Measurements from ENCODE around the gene MUC20.

Gene MUC20

DNA sequence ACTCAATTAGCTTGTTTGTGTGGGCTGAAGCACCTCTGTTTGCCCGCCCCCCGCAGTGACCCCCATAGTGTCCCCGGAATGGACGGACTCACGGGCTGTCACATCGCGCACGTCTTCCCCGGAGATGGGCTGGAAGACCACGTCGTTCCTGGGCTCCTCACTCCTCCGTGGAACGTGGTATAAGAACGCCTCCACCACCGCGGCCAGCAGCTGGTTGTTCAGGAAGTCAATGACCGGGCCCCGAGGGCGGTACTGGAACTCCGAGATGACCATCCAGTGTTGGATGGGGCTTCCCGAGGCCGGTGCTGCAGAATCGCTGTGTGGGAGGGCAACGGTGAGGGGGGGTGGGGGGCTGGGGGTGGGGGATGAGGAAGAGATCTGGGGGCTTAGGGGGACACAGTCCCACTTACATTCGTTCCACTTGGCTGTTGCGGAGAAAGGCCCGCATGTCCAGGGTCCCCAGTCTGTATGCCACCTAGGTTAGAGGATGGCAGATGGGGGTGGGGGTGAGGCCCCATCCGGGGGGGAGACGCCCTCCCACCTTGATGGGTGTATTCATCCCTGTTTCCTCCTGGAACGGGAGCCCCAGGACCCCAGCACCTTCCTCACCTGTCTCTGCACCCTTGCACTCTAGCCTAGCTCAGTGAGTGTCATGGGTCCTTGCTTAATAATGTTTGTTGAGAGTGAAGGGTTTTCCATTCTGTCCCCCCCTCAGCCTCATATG lies 30.2 kb downstream of the MUC20 start:
- H3K27me3 ChIP-seq (ENCODE audit: control insufficient read depth, insufficient read depth, low read length): no peaks in the 10 kb centered on the region; the same call in 1 of the 2 replicates
- H3K36me3 ChIP-seq (ENCODE audit: control insufficient read depth, insufficient read depth, low read length): no peaks in the 10 kb centered on the region
- no peak overlapping the region for H3K27ac ChIP-seq (ENCODE audit: low read length)
- DNase-seq (ENCODE audit: low read depth, low spot score): no peak
- WGBS (ENCODE audit: insufficient coverage, insufficient read length): no CpG with 5 or more reads among the region's 30 CpGs
- no peaks in the 10 kb centered on the region for H3K4me1 ChIP-seq (ENCODE audit: control insufficient read depth, insufficient read depth, low read length)
- no peak overlapping the region for H3K4me3 ChIP-seq (ENCODE audit: low read length)
- no peaks in the 10 kb centered on the region for H3K9me3 ChIP-seq (ENCODE audit: control insufficient read depth, insufficient read depth, low read length)

DNA sequence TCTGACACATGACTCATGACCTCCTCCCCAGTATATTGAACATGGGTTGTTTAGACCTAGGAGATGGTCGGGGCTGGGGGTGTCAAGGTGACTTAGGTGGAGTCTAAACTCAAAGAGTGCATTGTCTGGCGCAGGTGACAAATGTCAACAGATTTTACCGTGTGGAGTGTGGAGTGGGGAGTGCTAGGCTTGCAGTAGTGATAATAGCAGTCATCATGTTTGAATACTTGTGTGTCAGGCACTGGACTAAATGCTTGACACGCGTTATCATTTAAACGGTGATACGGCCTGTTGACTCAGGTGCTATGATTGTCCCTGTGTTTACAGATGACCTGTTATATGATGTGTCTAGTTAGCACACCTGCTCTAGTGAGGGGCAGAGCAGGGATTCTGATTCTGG lies 30.8 kb downstream of the MUC20 start:
- WGBS (ENCODE audit: insufficient coverage, insufficient read length): no CpG with 5 or more reads among the region's 7 CpGs
- H3K36me3 ChIP-seq (ENCODE audit: control insufficient read depth, insufficient read depth, low read length): no peaks in the 10 kb centered on the region

DNA sequence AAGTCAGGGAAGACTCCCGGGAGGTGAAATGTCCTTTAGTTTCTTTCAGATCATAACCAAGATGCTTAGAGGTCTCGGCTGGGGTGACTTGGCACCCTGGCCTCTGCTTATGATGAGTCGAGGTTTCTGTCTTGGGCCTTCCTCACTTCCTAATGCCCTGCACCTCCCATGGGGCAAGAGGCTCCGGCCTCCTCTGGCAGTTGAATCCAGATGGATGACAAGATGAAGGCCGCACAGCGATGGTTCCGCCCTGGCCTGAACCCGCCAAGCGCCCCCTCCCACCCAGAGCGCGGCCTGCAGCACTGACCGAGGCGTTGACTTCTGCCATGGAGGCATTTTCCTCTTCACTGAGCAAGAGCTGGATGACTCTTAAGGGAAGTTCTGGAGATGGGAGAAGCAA lies 31.3 kb downstream of the MUC20 start:
- Histone ChIP-seq H3K36me3 (ENCODE audit: control insufficient read depth, insufficient read depth, low read length) (no peaks in the 10 kb centered on the region), H3K27ac (ENCODE audit: low read length) (no peak overlapping the region), H3K4me1 (ENCODE audit: control insufficient read depth, insufficient read depth, low read length) (no peaks in the 10 kb centered on the region), H3K4me3 (ENCODE audit: low read length) (no peak overlapping the region), H3K27me3 (ENCODE audit: control insufficient read depth, insufficient read depth, low read length) (no peaks in the 10 kb centered on the region; the same call in 1 of the 2 replicates), H3K9me3 (ENCODE audit: control insufficient read depth, insufficient read depth, low read length) (no peaks in the 10 kb centered on the region)
- WGBS (ENCODE audit: insufficient coverage, insufficient read length): no CpG with 5 or more reads among the region's 13 CpGs
- DNase-seq (ENCODE audit: low read depth, low spot score): no peak

More for the DNA sequence above, 30.8 kb downstream of the MUC20 start:
- Histone ChIP-seq H3K27me3 (ENCODE audit: control insufficient read depth, insufficient read depth, low read length) (no peaks in the 10 kb centered on the region; the same call in 1 of the 2 replicates), H3K4me3 (ENCODE audit: low read length) (no peak overlapping the region), H3K9me3 (ENCODE audit: control insufficient read depth, insufficient read depth, low read length) (no peaks in the 10 kb centered on the region), H3K27ac (ENCODE audit: low read length) (no peak overlapping the region), H3K4me1 (ENCODE audit: control insufficient read depth, insufficient read depth, low read length) (no peaks in the 10 kb centered on the region)
- DNase-seq (ENCODE audit: low read depth, low spot score): no peak

DNA sequence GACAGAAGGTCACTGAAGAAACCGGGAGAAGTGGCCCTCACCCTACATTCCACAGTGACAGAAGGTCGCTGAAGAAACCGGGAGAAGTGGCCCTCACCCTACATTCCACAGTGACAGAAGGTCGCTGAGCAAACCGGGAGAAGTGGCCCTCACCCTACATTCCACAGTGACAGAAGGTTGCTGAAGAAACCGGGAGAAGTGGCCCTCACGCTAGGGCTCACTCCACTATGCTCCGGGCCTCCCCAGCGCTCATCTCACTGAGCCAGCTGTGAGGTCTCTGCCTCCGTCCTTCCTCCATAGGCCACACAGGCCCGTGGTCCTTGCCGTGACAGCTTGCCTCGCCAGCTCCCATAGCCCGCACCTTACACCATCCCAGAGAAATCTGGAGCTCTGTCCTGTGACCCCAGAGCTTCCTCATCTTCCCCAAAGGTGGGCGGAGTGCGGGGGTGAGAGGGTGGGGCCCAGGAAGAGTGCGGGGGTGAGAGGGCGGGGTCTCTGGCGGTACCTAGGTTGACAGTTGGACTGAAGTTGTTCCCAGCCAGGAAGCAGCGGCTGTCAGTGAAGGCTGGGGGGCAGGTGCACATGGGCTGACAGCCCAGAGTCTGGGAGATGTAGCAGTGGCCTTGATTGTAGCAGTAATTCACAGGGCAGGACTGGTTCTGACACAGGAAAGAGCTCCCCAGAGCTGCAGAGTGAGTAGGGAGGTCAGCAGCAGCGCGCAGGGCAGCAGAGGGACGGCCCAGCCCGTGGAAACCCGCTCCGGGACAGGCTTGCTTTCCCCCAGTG lies 32.0 kb downstream of the MUC20 start:
- Histone ChIP-seq H3K9me3 (ENCODE audit: control insufficient read depth, insufficient read depth, low read length) (no peaks in the 10 kb centered on the region), H3K36me3 (ENCODE audit: control insufficient read depth, insufficient read depth, low read length) (no peaks in the 10 kb centered on the region), H3K4me1 (ENCODE audit: control insufficient read depth, insufficient read depth, low read length) (no peaks in the 10 kb centered on the region), H3K27me3 (ENCODE audit: control insufficient read depth, insufficient read depth, low read length) (no peaks in the 10 kb centered on the region), H3K27ac (ENCODE audit: low read length) (no peak overlapping the region), H3K4me3 (ENCODE audit: low read length) (no peak overlapping the region)
- no peak for DNase-seq (ENCODE audit: low read depth, low spot score)
- no CpG with 5 or more reads among the region's 26 CpGs for WGBS (ENCODE audit: insufficient coverage, insufficient read length)

DNA sequence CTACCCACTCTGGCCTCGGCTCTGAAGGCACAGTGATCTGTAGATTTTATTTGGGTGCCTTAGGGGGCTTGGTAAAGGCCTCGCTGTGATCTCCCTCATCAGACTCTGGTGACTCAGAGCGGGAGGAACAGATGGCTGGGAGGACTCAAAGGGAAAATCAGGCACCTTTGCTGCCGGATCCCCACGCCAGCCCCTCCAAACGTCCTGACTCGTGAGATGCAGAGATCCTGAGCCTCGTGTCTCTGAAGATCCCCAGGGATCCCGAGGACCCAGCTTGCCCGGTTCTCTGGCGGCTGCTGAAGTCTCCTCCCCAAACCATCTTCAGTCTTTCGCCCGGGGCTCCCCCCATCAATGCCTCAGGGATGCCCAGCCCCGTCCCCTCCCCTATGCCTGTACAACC lies 32.8 kb downstream of the MUC20 start:
- no peaks in the 10 kb centered on the region for H3K4me1 ChIP-seq (ENCODE audit: control insufficient read depth, insufficient read depth, low read length)
- H3K27me3 ChIP-seq (ENCODE audit: control insufficient read depth, insufficient read depth, low read length): no peaks in the 10 kb centered on the region
- no peaks in the 10 kb centered on the region for H3K9me3 ChIP-seq (ENCODE audit: control insufficient read depth, insufficient read depth, low read length)
- WGBS (ENCODE audit: insufficient coverage, insufficient read length): no CpG with 5 or more reads among the region's 14 CpGs
- H3K27ac ChIP-seq (ENCODE audit: low read length): no peak overlapping the region
- no peak overlapping the region for H3K4me3 ChIP-seq (ENCODE audit: low read length)
- no peak for DNase-seq (ENCODE audit: low read depth, low spot score)
- H3K36me3 ChIP-seq (ENCODE audit: control insufficient read depth, insufficient read depth, low read length): no peaks in the 10 kb centered on the region

DNA sequence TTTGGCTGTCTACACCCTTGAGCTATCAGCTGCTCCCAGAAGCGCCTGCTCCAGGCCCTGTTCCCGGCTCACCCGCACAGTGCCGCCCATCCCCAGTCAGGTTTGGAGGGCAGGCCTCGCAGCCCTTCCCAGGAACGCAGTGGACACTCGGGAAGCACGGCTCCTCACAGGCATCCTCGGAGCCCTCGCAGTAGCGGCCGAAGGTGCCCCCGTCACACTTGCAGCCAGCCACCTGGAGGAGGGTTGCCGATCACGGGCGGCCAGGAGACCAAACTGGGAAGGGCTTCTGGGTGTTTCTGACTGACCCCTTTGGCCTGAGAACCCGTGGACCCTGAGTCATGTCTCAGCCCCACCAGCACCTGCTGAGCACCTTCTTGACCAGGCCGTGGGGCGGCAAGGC lies 33.4 kb downstream of the MUC20 start:
- no peaks in the 10 kb centered on the region for H3K4me1 ChIP-seq (ENCODE audit: control insufficient read depth, insufficient read depth, low read length)
- no peak for DNase-seq (ENCODE audit: low read depth, low spot score)
- H3K27me3 ChIP-seq (ENCODE audit: control insufficient read depth, insufficient read depth, low read length): no peaks in the 10 kb centered on the region
- H3K9me3 ChIP-seq (ENCODE audit: control insufficient read depth, insufficient read depth, low read length): no peaks in the 10 kb centered on the region
- H3K4me3 ChIP-seq (ENCODE audit: low read length): no peak overlapping the region
- H3K27ac ChIP-seq (ENCODE audit: low read length): no peak overlapping the region
- WGBS (ENCODE audit: insufficient coverage, insufficient read length): no CpG with 5 or more reads among the region's 19 CpGs
- no peaks in the 10 kb centered on the region for H3K36me3 ChIP-seq (ENCODE audit: control insufficient read depth, insufficient read depth, low read length)

DNA sequence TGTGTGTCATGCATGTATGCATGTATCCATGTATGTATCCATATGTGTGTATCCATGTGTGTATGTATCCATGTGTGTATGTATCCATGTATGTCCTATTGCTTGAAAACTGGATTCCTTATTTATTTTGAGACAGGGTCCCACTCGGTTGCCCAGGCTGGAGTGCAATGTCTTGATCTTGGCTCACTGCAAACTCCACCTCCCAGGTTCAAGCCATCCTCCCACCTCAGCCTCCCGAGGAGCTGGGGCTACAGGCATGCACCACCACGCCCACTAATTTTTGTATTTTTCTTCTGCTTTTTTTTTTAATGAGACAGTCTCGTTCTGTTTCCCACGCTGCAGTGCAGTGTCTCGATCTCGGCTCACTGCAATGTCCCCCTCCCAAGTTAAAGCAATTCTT lies 34.1 kb downstream of the MUC20 start:
- Histone ChIP-seq H3K36me3 (ENCODE audit: control insufficient read depth, insufficient read depth, low read length) (no peaks in the 10 kb centered on the region), H3K4me1 (ENCODE audit: control insufficient read depth, insufficient read depth, low read length) (no peaks in the 10 kb centered on the region), H3K27me3 (ENCODE audit: control insufficient read depth, insufficient read depth, low read length) (no peaks in the 10 kb centered on the region), H3K9me3 (ENCODE audit: control insufficient read depth, insufficient read depth, low read length) (no peaks in the 10 kb centered on the region), H3K27ac (ENCODE audit: low read length) (no peak overlapping the region), H3K4me3 (ENCODE audit: low read length) (no peak overlapping the region)
- WGBS (ENCODE audit: insufficient coverage, insufficient read length): no CpG with 5 or more reads among the region's 7 CpGs
- no peak for DNase-seq (ENCODE audit: low read depth, low spot score)

DNA sequence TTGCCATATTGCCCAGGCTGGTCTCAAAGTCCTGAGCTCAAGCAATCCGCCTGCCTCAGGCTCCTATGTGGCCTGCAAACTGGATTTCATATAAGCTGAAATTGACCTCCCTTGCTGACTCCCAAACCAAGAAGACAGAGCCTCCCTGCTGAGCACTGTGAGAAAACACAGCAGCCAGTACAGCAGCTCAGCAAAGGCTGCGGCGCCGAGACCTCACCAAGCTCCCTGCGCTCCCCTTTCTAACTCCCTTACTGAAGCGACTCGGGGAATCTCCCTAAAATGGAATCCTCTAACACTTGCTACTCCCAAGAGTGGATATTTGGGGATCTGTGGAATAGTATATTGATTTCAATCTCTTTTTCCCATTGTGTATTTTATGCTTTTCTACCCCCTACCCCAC lies 34.6 kb downstream of the MUC20 start:
- no peaks in the 10 kb centered on the region for H3K4me1 ChIP-seq (ENCODE audit: control insufficient read depth, insufficient read depth, low read length)
- H3K9me3 ChIP-seq (ENCODE audit: control insufficient read depth, insufficient read depth, low read length): no peaks in the 10 kb centered on the region
- no peaks in the 10 kb centered on the region for H3K36me3 ChIP-seq (ENCODE audit: control insufficient read depth, insufficient read depth, low read length)
- WGBS (ENCODE audit: insufficient coverage, insufficient read length): no CpG with 5 or more reads among the region's 7 CpGs
- no peak overlapping the region for H3K4me3 ChIP-seq (ENCODE audit: low read length)
- no peak for DNase-seq (ENCODE audit: low read depth, low spot score)
- H3K27ac ChIP-seq (ENCODE audit: low read length): no peak overlapping the region
- no peaks in the 10 kb centered on the region for H3K27me3 ChIP-seq (ENCODE audit: control insufficient read depth, insufficient read depth, low read length)

DNA sequence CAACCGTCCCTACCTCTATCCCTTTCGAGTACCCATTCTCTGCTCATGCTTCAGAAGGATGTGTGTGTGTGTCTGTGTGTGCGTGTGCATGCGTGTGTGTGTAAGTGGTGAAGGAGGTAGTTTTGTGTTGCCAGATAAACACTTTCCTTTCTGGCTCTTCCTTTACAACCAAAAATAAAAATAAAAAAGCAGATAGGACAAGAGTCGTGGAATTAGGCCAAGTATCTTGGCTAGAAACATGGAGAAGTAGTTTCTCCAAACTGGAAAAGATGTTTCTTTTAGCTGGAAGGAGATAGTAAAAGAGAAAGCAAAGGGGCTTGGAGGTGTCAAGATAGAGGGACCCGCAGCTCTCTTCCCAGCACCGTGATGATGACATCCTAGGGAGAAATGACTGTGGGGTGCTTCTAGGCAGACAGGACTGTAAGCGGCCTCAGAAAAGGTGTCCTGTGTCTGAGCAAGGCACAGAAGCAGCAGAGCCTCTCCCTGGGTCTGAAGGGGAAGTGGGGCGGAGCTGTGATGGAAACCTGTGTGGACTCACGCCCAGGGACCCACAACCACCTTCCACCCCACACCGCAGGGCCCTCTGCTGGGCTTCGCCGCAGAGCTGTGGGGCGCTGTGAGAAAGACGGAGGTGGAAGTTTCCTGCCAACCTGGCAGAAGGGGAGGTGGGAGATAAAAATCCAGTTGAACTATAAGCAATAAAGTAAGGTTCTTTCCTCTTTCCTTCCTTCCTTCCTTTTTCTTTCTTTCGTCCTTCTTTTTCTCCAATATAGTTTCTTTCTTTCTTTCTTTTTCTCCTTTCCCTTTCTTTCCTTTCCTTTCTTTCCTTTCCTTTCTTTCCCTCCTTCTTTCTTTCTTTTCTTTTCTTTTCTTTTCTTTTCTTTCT lies 35.3 kb downstream of the MUC20 start:
- no peak overlapping the region for H3K4me3 ChIP-seq (ENCODE audit: low read length)
- no peaks in the 10 kb centered on the region for H3K27me3 ChIP-seq (ENCODE audit: control insufficient read depth, insufficient read depth, low read length)
- no peaks in the 10 kb centered on the region for H3K36me3 ChIP-seq (ENCODE audit: control insufficient read depth, insufficient read depth, low read length)
- no peak overlapping the region for H3K27ac ChIP-seq (ENCODE audit: low read length)
- WGBS (ENCODE audit: insufficient coverage, insufficient read length): 100% methylated on average over 1 of the region's 16 CpGs
- no peak for DNase-seq (ENCODE audit: low read depth, low spot score)
- H3K9me3 ChIP-seq (ENCODE audit: control insufficient read depth, insufficient read depth, low read length): no peaks in the 10 kb centered on the region
- no peaks in the 10 kb centered on the region for H3K4me1 ChIP-seq (ENCODE audit: control insufficient read depth, insufficient read depth, low read length)

DNA sequence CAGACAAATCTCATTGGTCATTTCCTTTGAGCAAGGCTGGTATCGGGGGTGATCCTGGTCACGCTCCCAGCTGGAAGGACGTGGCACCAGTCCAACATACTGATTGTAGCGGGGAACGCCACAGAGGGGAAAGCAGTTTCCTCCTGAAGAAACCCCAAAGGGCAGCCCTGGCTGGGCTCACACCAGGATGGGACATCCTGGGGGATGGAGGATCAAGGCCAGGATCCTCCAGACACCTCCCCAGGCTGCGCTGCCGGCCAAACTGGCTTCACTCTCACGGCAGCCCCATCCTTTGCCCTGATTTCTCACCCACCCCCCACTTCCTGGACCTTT lies 36.6 kb downstream of the MUC20 start:
- no CpG with 5 or more reads among the region's 8 CpGs for WGBS (ENCODE audit: insufficient coverage, insufficient read length)
- Histone ChIP-seq H3K4me3 (ENCODE audit: low read length) (no peak overlapping the region), H3K36me3 (ENCODE audit: control insufficient read depth, insufficient read depth, low read length) (no peaks in the 10 kb centered on the region), H3K9me3 (ENCODE audit: control insufficient read depth, insufficient read depth, low read length) (no peaks in the 10 kb centered on the region), H3K27me3 (ENCODE audit: control insufficient read depth, insufficient read depth, low read length) (no peaks in the 10 kb centered on the region), H3K4me1 (ENCODE audit: control insufficient read depth, insufficient read depth, low read length) (no peaks in the 10 kb centered on the region), H3K27ac (ENCODE audit: low read length) (no peak overlapping the region)
- no peak for DNase-seq (ENCODE audit: low read depth, low spot score)
